Suprapubic skin (tissue), 4 donors: ENCODE measurements around the gene LANCL2.

ENCODE experiments used
- CTCF ChIP-seq, 2 donors: fragments of 200-600 bp in 1 of 2; fragments of 450-650 bp in 1 of 2; sonication (generic) in 1 of 2; IDR thresholded peaks; one replicate each; pipeline ENCODE4 v1.5.1; 2016 to 2019; ENCODE audit warnings: antibody characterized with exemption in 2 of 2, mild to moderate bottlenecking in 1 of 2, moderate library complexity in 1 of 2
- POLR2A ChIP-seq, 2 donors: fragments of 450-650 bp; IDR thresholded peaks; one replicate each; pipeline ENCODE4 v1.6.1; 2017; ENCODE audit warnings: antibody characterized with exemption in 2 of 2, mild to moderate bottlenecking in 2 of 2, moderate library complexity in 2 of 2
- POLR2AphosphoS5 ChIP-seq, 3 donors: sonication (generic); formaldehyde crosslinking; IDR thresholded peaks; one replicate each; pipeline ENCODE4 v1.6.1; 2017; ENCODE audit warnings: antibody characterized with exemption in 3 of 3

GRCh38 chr7:55440040-55440690 is 75.0 kb downstream of the LANCL2 start:
- TF ChIP-seq POLR2AphosphoS5 (IDR thresholded peaks at IDR 0.05) (no peak), CTCF (IDR thresholded peaks at IDR 0.05) (no peak), POLR2A (IDR thresholded peaks at IDR 0.05) (no peak)
